Thyroid gland (tissue), 4 donors: Measurements from ENCODE around the gene CDK19. TPM values are rescaled to one million over a fixed set of nuclear protein-coding genes. Genes with fewer than 3 reads are reported as not detected.

Experiments
- DNase-seq, 2 donors: peaks; one replicate each; pipeline ENCODE4 v3.0.0-alpha.2; 2019
- H3K27ac ChIP-seq, 3 donors: fragments of 200-600 bp; sonication (generic); 1 replicate in 2 of 3; 2 replicates in 1 of 3; pipeline ENCODE4 v1.5.1; 2016 to 2019; ENCODE audit warnings: mild to moderate bottlenecking in 1 of 3, moderate library complexity in 1 of 3
- H3K27me3 ChIP-seq: fragments of 200-600 bp; sonication (generic); one replicate; pipeline ENCODE4 v1.5.1; 2019
- H3K36me3 ChIP-seq, 2 donors: fragments of 200-600 bp; sonication (generic); one replicate each; pipeline ENCODE4 v1.5.1; 2016 to 2019
- H3K4me1 ChIP-seq, 2 donors: fragments of 200-600 bp; sonication (generic); one replicate each; pipeline ENCODE4 v1.5.1; 2017 to 2019
- H3K4me3 ChIP-seq, 3 donors: fragments of 200-600 bp; sonication (generic); replicated peaks in 1 of 3; 1 replicate in 2 of 3; 2 replicates in 1 of 3; pipeline ENCODE4 v1.5.1; 2016; ENCODE audit warnings: mild to moderate bottlenecking in 1 of 3
- H3K9me3 ChIP-seq: fragments of 200-600 bp; sonication (generic); one replicate; pipeline ENCODE4 v1.5.1; 2017
- CTCF ChIP-seq, 6 experiments: fragments of 200-600 bp in 3 of 6; fragments of 450-650 bp in 3 of 6; sonication (generic) in 3 of 6; IDR thresholded peaks; one replicate each; pipeline ENCODE4 v1.5.1; 2016 to 2019; ENCODE audit warnings: antibody characterized with exemption in 6 of 6, mild to moderate bottlenecking in 2 of 6, inconsistent platforms in 1 of 6, moderate library complexity in 1 of 6
- POLR2A ChIP-seq, 2 donors: fragments of 450-650 bp; IDR thresholded peaks; one replicate each; pipeline ENCODE4 v1.6.1; 2017; ENCODE audit warnings: antibody characterized with exemption in 2 of 2, mild to moderate bottlenecking in 2 of 2, moderate library complexity in 1 of 2
- WGBS, 2 donors: methylation state at CpG; one replicate each; pipeline ENCODE4 v1.1.5; 2017; 5-methylcytosine and 5-hydroxymethylcytosine counted together
- intact Hi-C: fragments of 100-400 bp; cut with DNase I; formaldehyde crosslinking; loops from one replicate; pipeline ENCODE4 v1.15.1; 2023
- total RNA-seq, 4 donors: library from RNA; depleted of rRNA; stranded (reverse); fragments of >200 nt; gene quantifications; one replicate each; pipeline ENCODE4 v1.2.3, GENCODE V29; 2016

CDK19 gene
- total RNA-seq, 4 donors from 2014 or later = 12.6 to 17.9 (median 13.3) TPM

GRCh38 chr6:110564703-110565421 lies 250.4 kb downstream of the CDK19 start:
- DNase-seq = no peak
- H3K36me3 ChIP-seq = no peaks in the 10 kb centered on the region
- H3K4me3 ChIP-seq = no peak overlapping the region
- no peaks in the 10 kb centered on the region for H3K4me1 ChIP-seq
- TF ChIP-seq CTCF (IDR thresholded peaks at IDR 0.05) = no peak
- TF ChIP-seq POLR2A (IDR thresholded peaks at IDR 0.05) = no peak
- H3K9me3 ChIP-seq = no peaks in the 10 kb centered on the region
- no peaks in the 10 kb centered on the region for H3K27me3 ChIP-seq
- intact Hi-C loops = no loop called here
- H3K27ac ChIP-seq = no peak overlapping the region
- WGBS, 2 donors = 91 to 93% methylated on average over 6 of the region's 6 CpGs

GRCh38 chr6:110563711-110564110 lies 251.6 kb downstream of the CDK19 start:
- intact Hi-C loops = no loop called here
- Histone ChIP-seq H3K36me3 (no peaks in the 10 kb centered on the region), H3K4me3 (no peak overlapping the region), H3K9me3 (no peaks in the 10 kb centered on the region), H3K4me1 (no peaks in the 10 kb centered on the region), H3K27me3 (no peaks in the 10 kb centered on the region), H3K27ac (no peak overlapping the region)
- TF ChIP-seq CTCF (IDR thresholded peaks at IDR 0.05) (no peak), POLR2A (IDR thresholded peaks at IDR 0.05) (no peak)
- WGBS, 2 donors = 64 to 67% methylated on average over 2 of the region's 2 CpGs
- DNase-seq = no peak

- no peak overlapping the region for H3K4me3 ChIP-seq
- H3K27me3 ChIP-seq = no peaks in the 10 kb centered on the region
- no peak overlapping the region for H3K27ac ChIP-seq
- no peaks in the 10 kb centered on the region for H3K36me3 ChIP-seq
- intact Hi-C loops = no loop called here
- no peaks in the 10 kb centered on the region for H3K4me1 ChIP-seq
- no peak for DNase-seq
- TF ChIP-seq CTCF (IDR thresholded peaks at IDR 0.05) (no peak), POLR2A (IDR thresholded peaks at IDR 0.05) (no peak)
- H3K9me3 ChIP-seq = no peaks in the 10 kb centered on the region
- 87 to 88% methylated on average over 4 to 6 of the region's 6 CpGs for WGBS, 2 donors
Observed at GRCh38 chr6:110562316-110562915, 252.9 kb downstream of the CDK19 start.

- intact Hi-C loops = no loop called here
- Histone ChIP-seq H3K27ac (no peak overlapping the region), H3K36me3 (no peaks in the 10 kb centered on the region), H3K4me3 (no peak overlapping the region), H3K27me3 (no peaks in the 10 kb centered on the region), H3K4me1 (no peaks in the 10 kb centered on the region), H3K9me3 (no peaks in the 10 kb centered on the region)
- DNase-seq = no peak
- no peak for TF ChIP-seq POLR2A (IDR thresholded peaks at IDR 0.05)
- TF ChIP-seq CTCF (IDR thresholded peaks at IDR 0.05) = no peak
Observed at GRCh38 chr6:110561696-110562095, 253.6 kb downstream of the CDK19 start.

GRCh38 chr6:110561008-110561396 lies 254.3 kb downstream of the CDK19 start:
- no peaks in the 10 kb centered on the region for H3K4me1 ChIP-seq
- H3K4me3 ChIP-seq = no peak overlapping the region
- H3K9me3 ChIP-seq = no peaks in the 10 kb centered on the region
- no peaks in the 10 kb centered on the region for H3K27me3 ChIP-seq
- WGBS, 2 donors = 91 to 96% methylated on average over 5 of the region's 5 CpGs
- intact Hi-C loops = no loop called here
- no peaks in the 10 kb centered on the region for H3K36me3 ChIP-seq
- no peak for TF ChIP-seq POLR2A (IDR thresholded peaks at IDR 0.05)
- TF ChIP-seq CTCF (IDR thresholded peaks at IDR 0.05) = no peak
- no peak overlapping the region for H3K27ac ChIP-seq
- no peak for DNase-seq
